A172 (cell line): ENCODE data around the gene SLC1A4. TPM values are rescaled to one million over a fixed set of nuclear protein-coding genes. Genes with fewer than 3 reads are reported as not detected.
"Not testable (repeated sequence)": the region's sequence is repeated elsewhere in the genome, so short reads cannot be mapped to it uniquely, and the experiment has no call there.

Source experiments
- DNase-seq: peaks from one replicate; pipeline ENCODE4 v3.0.0-alpha.2; 2015; ENCODE audit warnings: low spot score
- total RNA-seq: library from RNA; depleted of rRNA; stranded (reverse); fragments of >200 nt; shearing (Covaris generic); gene quantifications from 2 replicates; pipeline ENCODE4 v1.2.3, GENCODE V29; 2014; rRNA removed

Gene SLC1A4
- total RNA-seq = 9.8 and 10.9 TPM in 2 replicates

DNA sequence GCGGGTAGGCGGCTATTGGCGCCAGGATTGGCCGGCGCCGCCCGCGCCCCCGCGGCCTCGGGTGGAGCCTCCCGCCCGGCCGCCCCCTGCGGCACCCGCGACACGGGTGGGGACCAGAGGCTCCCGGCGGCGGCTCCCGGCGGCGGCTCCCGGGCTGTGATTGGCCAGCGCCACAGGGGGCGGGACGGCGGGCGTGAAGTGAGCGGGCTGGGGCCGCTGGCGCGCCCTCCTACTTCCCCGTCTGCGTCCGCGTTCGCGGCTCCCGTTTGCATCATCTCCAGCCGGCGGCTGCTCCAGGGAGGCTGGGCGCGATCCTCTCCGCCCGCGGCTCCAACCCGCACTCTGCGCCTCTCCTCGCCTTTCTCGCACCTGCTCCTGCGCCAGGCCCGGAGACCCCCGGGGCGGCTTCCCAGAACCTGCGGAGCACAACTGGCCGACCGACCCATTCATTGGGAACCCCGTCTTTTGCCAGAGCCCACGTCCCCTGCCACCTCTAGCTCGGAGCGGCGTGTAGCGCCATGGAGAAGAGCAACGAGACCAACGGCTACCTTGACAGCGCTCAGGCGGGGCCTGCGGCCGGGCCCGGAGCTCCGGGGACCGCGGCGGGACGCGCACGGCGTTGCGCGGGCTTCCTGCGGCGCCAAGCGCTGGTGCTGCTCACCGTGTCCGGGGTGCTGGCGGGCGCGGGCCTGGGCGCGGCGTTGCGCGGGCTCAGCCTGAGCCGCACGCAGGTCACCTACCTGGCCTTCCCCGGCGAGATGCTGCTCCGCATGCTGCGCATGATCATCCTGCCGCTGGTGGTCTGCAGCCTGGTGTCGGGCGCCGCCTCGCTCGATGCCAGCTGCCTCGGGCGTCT, at the start of gene SLC1A4:
Gene SLC1A4, plus strand, starts transcription at position 274 of the 856 bp plus-strand sequence. Its CDS starts 245 bp downstream, at position 519.
- DNase-seq = peak; percentile 76

DNA sequence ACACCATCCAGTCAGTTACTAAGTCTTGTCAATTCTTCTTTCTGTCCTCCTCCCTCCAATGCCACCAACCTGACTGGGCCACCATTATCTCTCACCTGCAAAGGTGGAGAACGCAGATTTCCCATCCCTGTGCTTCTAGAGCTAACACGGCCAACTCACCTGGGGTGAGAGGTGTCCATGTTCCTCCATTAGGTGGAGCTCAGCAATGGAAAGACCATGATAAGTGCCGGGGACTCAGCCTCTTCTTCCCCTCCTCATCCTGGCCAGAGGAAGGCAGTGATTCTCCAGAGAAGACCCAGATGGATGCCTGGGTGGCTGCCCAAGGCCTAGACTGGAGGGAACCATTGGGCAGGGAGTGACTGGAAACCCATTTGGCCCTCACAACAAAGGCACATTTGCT, 48.1 kb upstream of the SLC1A4 start:
- DNase-seq = no peak

DNA sequence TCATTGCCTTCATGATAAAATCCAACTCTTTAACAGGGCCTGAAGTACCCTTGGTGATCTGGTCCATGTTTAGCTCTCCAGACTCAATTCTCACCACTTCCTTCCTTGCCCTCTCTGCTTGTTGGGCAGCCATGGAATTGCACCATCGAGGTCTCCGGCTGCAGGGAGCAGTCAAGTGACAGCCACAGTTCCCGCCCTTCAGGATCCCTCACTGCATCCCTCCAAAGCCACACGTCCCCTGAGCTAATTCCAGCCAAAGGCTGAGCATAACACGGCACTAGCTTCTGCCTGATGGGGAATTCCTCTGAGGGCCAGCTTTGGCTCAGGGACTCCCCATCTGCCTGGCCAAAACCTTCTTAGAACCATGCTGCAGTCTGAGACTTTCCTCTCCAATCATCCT, 47.4 kb upstream of the SLC1A4 start:
- DNase-seq = no peak

DNA sequence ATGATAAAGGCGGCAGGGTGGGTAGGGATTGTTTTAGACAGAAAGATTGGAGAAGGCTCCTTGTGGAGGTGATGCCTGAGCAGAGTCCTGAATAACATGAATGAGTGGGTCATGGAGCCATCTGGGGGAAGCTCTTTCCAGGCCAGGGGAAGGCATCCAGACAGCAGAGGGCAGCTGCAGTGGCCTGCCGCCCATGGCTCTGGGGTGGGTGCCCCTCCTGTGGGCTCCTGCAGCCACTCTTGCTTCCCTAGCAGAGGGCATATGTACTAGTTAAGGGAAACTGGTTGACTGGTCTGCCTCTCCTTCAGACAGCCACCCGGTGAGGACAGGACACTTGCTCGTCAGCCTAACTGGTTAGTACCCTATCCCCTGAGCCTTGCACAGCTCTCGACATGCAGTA, 46.5 kb upstream of the SLC1A4 start:
- no peak for DNase-seq

DNA sequence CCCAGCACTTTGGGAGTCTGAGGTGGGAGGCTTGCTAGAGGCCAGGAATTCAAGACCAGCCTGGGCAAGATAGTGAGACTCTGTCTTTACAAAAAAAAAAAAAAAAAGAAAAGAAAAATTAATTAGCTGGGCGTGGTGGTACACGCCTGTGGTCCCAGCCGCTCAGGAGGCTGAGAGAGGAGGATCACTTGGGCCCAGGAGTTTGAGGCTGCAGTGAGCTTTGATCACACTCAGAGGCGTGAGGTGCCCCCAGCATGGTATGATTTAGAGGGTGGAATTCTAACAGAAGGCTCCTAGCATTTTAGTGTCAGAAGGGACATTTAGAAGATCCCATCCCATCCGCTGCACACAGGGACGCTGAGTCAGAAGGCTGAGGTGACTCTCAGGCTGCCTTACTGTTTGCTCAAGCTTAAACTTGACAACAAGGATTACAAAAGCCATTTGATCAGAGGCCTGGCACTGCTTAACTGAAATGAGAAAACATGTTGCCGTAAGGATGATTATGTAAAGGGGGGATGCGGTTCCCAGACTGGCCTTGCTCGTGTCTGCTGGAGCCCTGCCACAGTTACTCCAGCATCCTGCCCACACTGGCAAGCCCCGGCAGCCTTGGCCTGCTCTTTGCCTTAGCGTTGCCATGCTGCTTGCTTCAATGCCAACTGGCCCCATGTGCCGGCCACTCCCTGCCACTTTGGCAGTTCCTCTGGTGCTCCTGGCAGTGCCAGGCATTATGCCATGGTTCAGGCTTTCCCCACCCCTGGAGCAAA, 45.6 kb upstream of the SLC1A4 start:
- DNase-seq = peak; percentile 38

DNA sequence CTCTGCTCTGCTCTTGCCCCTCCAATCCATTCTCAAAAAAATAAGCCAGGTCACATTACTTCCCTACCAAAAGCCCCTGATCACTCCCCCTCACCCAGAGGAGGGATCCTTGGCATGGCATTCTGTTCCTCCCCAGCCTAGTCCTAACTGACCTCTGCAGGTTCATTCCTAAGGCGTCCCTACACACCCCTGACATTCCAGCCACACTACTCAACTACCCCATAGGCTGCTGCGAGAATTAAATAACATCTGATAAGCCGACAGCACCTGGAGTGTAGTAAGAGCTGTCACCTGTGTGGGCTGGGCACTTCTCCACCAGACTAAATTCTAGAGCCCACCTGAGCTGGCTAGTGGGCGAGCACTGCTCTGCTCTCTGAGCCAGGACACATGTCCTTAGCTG, 44.7 kb upstream of the SLC1A4 start:
- DNase-seq = no peak

DNA sequence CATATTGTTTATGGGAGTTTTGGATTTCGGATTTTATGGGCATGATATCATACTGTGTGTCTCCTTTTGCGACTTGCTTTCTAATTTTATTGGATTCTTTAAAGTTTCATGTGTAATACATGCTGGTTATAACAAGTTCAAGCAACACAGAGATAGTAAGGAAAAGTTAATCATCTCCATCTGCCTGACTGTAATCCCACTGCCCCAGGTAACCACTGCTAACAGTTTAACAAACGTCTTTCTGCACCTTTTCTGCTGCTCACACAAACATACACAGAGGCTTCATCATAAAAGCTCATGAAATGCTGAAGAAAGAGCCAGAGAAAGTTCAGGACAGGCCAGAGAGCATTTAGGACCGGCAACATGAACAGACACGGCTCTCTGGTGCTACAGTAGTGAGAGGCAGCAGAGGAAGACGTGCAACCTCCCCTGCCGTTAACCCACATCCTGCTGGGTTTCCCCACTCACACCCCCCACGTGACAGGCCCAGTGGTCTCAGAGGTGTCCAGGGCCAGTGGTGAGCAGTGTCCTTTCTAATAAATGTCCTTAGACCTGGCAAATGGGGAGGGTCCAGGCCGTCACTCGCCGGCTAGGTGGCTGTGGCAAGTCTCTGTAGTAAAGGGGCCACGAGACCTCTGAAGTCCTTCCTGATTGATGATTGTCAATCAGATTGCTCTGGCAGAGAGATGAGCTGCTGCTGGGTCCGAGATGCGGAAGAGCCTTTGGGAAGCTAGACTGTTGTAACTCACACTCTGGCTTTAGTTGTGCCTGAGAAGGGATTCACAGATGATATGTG, 43.0 kb upstream of the SLC1A4 start:
- peak; percentile 45 for DNase-seq

DNA sequence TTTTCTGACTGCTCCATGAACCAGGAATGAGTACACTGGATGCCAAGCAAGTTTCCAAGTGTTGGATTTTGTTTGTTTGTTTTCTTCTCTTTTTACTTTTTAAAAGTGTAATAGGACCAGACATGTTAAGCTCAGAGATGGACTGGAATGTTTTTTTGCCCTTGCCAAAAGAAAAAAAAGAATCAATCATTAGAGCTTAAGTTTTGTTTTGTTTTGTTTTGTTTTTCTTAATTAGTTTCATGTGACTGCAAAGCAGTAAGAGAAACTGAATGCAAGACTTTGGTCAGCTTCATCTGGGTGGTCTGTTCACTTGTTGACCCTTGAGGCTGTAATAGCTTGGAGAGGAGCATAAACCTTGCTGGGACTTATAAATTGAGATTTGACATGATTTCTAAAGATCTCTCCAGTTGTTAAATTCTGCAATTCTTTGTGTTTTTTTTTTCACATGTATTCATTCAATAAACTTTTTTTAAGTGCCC, 42.4 kb upstream of the SLC1A4 start:
- DNase-seq = no peak

DNA sequence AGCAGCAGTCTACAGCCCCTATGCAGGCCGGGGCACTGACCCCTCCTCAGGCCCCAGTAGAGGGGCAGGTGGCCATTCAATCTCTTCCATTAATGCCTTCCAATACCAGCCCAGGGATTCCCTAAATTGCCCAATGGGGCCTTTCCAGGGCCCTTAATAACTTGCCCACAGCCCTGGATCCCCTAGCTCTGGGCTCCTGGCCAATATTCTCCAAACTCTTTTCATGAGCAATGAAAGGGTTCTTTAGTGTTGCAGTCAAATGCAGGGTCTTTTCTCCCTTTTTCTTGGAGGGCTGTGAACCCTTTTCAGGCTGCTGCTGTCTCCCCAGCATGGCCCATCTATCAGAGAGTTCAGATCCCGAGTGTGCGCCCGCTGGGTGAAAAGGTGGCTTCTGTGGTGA, 41.3 kb upstream of the SLC1A4 start:
- no peak for DNase-seq

DNA sequence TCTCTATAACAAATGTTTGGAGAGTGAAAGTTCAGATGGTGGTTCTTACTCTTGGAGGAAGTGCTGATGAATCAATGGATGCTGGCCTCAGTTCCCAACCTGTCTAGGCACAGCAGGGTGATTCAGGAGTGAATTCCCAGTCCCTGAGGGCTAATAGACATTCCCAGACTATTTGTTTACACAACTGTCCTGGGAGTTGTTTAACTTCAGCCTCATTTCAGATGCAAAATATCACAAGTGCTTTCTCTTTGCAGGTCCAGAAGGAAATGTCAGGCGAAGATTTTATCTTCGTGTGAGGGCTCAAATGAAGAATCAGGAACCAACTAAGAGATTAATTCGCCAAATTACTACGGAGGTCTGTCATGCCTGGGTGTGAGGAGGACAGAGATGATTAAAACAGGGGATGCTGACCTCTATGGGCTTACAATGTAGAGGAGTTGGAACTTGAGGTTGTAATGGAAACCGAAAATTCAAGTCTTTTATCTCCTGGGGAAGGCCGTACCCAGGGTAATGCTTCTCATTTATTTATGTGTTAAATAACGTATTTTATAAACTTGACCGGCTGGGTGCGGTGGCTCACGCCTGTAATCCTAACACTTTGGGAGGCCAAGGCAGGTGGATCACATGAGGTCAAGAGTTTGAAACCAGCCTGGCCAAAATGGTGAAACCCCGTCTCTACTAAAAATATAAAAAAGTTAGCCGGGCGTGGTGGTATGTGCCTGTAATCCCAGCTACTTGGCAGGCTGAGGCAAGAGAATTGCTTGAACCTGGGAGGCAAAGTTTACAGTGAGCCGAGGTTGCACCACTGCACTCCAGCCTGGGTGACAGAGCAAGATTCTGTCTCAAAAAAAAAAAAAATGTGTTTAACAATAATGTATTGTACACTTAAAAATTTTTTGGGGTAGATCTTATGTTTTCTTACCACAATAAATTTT, 38.7 kb upstream of the SLC1A4 start:
- no peak for DNase-seq

DNA sequence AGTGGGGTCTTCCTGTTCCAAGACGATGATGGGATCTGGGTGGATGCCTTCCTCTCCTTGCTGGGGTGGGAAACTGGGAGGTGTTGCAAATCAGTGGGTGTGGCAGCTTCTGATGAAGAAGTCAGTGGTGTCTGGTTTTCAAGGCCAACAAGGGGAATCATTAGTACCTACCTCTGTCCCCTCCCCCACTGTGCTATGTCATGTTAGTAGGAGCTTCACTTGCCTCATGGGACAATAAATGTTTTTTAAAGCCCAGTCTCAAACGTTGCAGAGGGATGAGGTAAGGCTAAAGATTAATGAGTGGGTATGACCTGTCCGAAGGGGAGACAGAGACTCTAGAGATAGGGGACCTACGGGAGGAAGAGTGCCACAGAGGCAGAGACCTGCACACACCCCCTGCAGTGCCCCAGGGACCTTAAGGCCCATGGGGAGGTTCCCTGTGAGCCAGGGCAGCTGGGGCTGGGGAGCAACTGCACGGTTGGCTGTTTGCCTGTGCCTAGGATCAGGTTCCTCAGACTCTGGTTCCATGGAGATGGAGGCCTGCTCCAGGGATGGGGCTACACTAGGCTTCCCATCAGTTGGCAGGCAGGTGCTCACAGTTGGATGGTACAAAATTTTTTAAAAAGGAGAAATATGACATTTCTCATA, 37.8 kb upstream of the SLC1A4 start:
- DNase-seq = no peak

DNA sequence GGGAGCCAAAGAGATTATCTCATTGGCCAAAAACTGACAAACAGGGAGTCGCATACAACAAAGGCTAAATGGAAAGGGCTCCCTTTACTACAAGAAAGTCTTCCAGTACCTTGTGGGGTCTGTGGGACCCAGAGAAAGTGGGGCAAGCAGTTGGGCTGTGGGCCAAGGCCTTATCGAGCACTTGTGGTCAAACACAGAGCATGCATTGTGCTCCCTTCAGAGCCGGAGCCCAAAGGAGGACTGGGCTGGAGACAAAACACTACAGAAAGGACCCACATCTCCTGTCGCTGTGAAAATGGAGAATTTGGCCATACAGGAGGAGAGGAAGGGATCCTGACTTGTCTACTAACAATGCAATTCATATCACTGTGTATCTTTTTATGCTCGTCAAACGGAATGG, 37.1 kb upstream of the SLC1A4 start:
- DNase-seq = no peak

DNA sequence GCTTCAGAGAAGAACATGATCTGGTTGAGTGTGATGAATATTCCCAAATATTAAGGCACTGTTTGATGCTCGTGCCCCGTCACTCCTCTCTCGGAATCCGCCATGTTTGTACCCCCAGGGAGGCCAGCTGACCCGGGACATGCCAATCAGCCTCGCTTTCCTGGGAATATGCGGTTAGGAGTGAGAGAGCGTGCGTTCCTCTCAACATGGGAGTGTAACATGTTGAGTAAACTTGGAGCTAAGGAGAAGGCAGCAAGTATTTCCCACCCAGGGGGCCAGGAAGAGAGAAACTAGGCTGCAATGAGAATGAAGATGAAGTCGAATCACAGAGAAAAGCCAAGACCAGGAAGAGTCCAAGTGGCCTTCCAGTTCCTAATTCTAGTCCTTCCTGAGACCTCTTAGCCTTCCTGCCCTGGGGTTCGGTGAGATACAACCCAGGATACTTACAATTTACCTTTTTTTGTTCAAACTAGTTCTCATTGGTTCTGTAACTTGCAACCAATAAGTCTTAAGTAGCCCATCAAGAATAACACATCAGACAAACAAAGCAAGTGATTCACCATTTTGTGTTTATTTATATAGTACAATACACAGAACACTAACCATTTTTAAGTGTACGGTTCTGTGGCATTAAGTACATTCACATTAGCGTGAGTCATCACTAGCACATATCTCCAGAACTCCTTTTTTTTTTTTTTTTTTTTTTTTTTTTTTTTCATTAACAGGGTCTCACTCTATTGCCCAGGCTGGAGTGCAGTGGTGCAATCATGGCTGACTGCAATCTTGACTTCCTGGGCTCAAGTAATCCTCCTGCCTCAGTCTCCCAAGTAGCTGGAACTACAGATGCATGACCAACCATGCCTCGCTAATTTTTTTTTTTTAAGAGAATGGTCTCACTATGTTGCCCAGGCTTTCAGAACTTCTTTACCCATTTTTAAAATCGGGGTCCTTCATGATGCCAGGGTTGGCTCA, 36.4 kb upstream of the SLC1A4 start:
- peak; percentile 78 for DNase-seq

DNA sequence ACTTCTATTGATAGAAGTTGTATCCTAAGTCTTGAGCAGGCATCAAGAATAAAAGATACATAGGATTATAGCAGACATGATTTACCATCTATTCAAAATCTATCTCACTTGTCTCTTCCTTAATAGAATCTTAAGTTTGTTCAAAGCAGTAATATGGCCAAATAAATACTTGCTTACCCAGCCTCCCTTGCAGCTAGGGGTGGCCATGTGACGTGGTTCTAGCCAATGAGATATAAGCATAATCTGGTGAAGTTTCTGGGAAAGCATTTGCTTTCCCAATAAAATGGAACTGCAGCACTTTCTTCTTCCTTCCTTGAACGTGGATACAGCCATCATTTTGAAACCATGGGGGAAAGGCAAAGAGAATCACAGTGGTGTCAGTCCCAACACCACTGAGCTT, 33.7 kb upstream of the SLC1A4 start:
- no peak for DNase-seq

DNA sequence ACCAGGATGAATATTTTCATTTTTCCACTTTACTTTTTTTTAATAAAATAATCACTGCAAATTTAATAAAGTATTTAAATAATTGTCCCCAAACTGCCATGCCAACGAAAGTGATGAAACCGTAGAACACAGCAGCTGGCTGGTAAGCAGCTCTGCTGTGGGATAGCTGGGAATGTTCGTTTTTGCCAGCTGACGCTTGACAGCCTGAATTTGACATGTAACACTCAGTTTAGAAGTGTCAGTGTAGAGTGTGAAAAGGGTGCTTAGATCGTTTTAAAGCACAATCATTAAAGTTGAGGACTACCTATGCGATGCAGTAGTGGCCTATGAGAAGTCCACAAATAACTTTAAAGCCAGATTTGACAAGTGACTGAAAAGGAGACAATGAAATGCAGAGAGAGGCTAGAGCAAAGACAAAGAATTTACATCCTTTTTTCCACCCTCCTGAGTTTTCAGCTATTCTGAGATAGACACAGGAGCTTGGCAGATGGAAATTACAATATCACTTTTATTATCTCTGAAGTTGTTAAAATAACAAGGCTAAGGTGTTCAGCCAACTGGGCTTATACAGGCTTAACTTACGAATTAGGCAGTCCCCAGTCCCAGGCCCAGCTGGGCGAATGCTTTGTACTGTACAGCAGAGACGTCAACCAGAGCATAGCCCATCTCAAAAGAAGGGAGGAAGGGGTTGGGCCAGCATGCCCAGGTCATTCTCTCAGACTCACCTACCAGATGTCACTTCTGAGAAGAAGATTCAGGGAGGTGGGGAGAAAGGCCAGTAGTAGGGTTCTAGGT, 31.9 kb upstream of the SLC1A4 start:
- DNase-seq = no peak

DNA sequence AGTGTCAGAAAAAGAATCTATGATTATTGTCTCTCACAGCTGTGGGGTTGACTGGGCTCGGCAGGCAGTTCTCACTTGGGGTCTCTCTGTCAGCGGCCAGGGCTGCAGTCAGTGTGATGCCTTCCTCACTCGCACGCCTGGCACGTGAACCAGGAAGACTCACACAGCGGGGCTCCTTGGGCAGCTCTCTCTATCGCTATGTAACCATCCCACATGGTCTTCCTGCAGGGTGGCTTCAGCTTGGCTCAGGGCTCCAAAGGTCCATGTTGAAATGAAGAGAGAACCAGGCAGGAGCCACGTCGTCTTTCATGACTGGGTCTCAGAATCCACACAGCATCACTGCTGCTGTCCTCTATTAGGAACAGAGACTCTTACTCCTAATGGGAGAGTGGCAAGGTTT, 30.6 kb upstream of the SLC1A4 start:
- no peak for DNase-seq

DNA sequence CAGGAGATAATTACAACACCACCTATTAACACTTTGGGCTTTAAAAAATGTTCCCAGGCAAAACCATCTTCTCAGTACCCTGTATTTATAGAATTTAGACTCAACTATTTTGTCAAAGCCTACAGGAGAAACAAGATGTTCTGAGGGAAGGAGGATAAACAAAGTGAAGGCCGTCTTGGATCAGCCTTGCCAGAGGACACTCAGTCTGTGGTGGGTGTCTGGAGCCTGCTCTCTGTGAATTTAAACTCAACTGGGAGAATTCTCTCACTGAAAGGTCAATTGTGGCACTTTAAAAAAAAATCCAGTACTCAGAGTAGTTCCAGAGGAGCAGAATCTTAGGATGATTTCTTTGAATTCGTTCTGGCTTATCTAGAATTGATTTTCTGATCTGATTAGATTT, 28.4 kb upstream of the SLC1A4 start:
- no peak for DNase-seq

DNA sequence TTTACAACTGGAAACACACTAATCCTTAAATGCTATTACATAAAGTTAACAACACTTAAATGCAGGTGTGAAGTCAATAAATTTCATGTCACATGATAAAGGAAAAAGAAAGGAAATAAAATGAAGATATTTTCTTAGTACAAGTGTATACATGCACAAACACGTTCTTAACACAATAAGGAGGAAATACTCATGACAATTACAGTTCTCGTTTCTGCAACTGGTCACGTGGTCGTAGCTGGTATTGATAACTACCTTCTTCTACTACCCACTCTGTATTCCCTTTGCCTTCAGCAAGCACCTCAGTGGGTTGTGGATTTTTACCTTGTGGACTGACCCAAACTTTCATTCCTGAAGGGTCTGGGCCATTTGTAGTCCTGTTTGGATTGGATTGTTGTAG, 26.1 kb upstream of the SLC1A4 start:
- not testable (repeated sequence) for DNase-seq
